Suprapubic skin (tissue), 4 donors: ENCODE measurements around the gene GRIN2A. TPM values are rescaled to one million over a fixed set of nuclear protein-coding genes. Genes with fewer than 3 reads are reported as not detected.

Source experiments
- DNase-seq, 2 donors: peaks; one replicate each; pipeline ENCODE4 v3.0.0-alpha.2; 2019; ENCODE audit warnings: low spot score in 2 of 2
- H3K27ac ChIP-seq: fragments of 200-600 bp; sonication (generic); one replicate; pipeline ENCODE4 v1.5.1; 2019
- H3K27me3 ChIP-seq: fragments of 200-600 bp; sonication (generic); one replicate; pipeline ENCODE4 v1.5.1; 2019
- H3K36me3 ChIP-seq: fragments of 200-600 bp; sonication (generic); one replicate; pipeline ENCODE4 v1.5.1; 2019
- H3K4me1 ChIP-seq: fragments of 200-600 bp; sonication (generic); one replicate; pipeline ENCODE4 v1.5.1; 2019
- H3K4me3 ChIP-seq: fragments of 200-600 bp; sonication (generic); one replicate; pipeline ENCODE4 v1.5.1; 2019; ENCODE audit warnings: mild to moderate bottlenecking
- H3K9me3 ChIP-seq: fragments of 200-600 bp; sonication (generic); one replicate; pipeline ENCODE4 v1.5.1; 2019
- EP300 ChIP-seq: sonication (generic); formaldehyde crosslinking; IDR thresholded peaks from one replicate; pipeline ENCODE4 v1.6.1; 2017; ENCODE audit warnings: antibody characterized with exemption
- POLR2A ChIP-seq, 2 donors: fragments of 450-650 bp; IDR thresholded peaks; one replicate each; pipeline ENCODE4 v1.6.1; 2017; ENCODE audit warnings: antibody characterized with exemption in 2 of 2, mild to moderate bottlenecking in 2 of 2, moderate library complexity in 2 of 2
- POLR2AphosphoS5 ChIP-seq, 3 donors: sonication (generic); formaldehyde crosslinking; IDR thresholded peaks; one replicate each; pipeline ENCODE4 v1.6.1; 2017; ENCODE audit warnings: antibody characterized with exemption in 3 of 3
- WGBS: methylation state at CpG from one replicate; pipeline ENCODE4 v1.1.5; 2018; 5-methylcytosine and 5-hydroxymethylcytosine counted together
- total RNA-seq, 4 donors: library from RNA; depleted of rRNA; stranded (reverse); fragments of >200 nt; gene quantifications; one replicate each; pipeline ENCODE4 v1.1.0, GENCODE V29; 2016
- TF ChIP-seq, protein P1 (sequence below), 2 donors: fragments of 200-600 bp in 1 of 2; fragments of 450-650 bp in 1 of 2; sonication (generic) in 1 of 2; IDR thresholded peaks; one replicate each; pipeline ENCODE4 v1.5.1; 2016 to 2019; ENCODE audit warnings: antibody characterized with exemption in 2 of 2, mild to moderate bottlenecking in 1 of 2, moderate library complexity in 1 of 2

GRIN2A gene
- total RNA-seq, 4 donors from 2014 or later = 0.08 to 5.4 (median 1.3) TPM

- Histone ChIP-seq H3K4me3 (no peak overlapping the region), H3K27me3 (no peaks in the 10 kb centered on the region), H3K4me1 (no peaks in the 10 kb centered on the region), H3K36me3 (no peaks in the 10 kb centered on the region), H3K9me3 (no peaks in the 10 kb centered on the region), H3K27ac (no peak overlapping the region)
- DNase-seq = no peak
- 73% methylated on average over 2 of the region's 2 CpGs for whole genome bisulfite sequencing
- TF ChIP-seq, protein P1, sequence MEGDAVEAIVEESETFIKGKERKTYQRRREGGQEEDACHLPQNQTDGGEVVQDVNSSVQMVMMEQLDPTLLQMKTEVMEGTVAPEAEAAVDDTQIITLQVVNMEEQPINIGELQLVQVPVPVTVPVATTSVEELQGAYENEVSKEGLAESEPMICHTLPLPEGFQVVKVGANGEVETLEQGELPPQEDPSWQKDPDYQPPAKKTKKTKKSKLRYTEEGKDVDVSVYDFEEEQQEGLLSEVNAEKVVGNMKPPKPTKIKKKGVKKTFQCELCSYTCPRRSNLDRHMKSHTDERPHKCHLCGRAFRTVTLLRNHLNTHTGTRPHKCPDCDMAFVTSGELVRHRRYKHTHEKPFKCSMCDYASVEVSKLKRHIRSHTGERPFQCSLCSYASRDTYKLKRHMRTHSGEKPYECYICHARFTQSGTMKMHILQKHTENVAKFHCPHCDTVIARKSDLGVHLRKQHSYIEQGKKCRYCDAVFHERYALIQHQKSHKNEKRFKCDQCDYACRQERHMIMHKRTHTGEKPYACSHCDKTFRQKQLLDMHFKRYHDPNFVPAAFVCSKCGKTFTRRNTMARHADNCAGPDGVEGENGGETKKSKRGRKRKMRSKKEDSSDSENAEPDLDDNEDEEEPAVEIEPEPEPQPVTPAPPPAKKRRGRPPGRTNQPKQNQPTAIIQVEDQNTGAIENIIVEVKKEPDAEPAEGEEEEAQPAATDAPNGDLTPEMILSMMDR (IDR thresholded peaks at IDR 0.05) = no peak
- TF ChIP-seq POLR2AphosphoS5 (IDR thresholded peaks at IDR 0.05) (no peak), EP300 (no peak), POLR2A (IDR thresholded peaks at IDR 0.05) (no peak)
Measured at GRCh38 chr16:9978160-9978725, 204.0 kb downstream of the GRIN2A start.

- Histone ChIP-seq H3K4me3 (no peak overlapping the region), H3K27me3 (no peaks in the 10 kb centered on the region), H3K36me3 (no peaks in the 10 kb centered on the region), H3K9me3 (no peaks in the 10 kb centered on the region), H3K4me1 (no peaks in the 10 kb centered on the region), H3K27ac (no peak overlapping the region)
- no peak for DNase-seq
- TF ChIP-seq POLR2AphosphoS5 (IDR thresholded peaks at IDR 0.05) = no peak
- no peak for TF ChIP-seq POLR2A (IDR thresholded peaks at IDR 0.05)
- no peak for TF ChIP-seq EP300
- TF ChIP-seq, protein P1 (IDR thresholded peaks at IDR 0.05) = no peak
- 89% methylated on average over 7 of the region's 7 CpGs for WGBS
Measured at GRCh38 chr16:9977333-9977897, 204.8 kb downstream of the GRIN2A start.

- H3K27me3 ChIP-seq = no peaks in the 10 kb centered on the region
- no peak for DNase-seq
- WGBS = 94% methylated on average over 9 of the region's 9 CpGs
Measured at GRCh38 chr16:9976601-9977000, 205.6 kb downstream of the GRIN2A start.

DNA sequence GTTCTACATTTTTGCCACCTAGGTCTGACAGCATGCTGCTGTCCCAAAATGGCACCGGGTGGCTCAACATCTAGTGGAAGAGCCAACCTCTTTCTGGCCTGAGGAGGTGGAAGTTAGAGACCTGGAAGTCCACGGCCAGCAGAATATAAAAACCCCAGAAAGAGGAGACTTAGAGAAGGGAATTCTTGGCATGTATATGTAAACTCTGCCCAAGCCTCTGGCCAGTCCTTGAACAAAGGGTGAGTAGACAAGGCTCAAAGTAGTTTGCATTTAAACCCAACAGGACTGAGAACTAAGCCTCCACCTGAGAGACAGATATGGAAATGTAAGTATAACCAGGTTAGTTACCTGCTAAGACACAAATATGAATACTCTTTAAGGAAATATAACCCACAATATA is 210.3 kb downstream of the GRIN2A start:
- no peak for DNase-seq
- no peak overlapping the region for H3K27ac ChIP-seq
- H3K4me3 ChIP-seq = no peak overlapping the region
- no peaks in the 10 kb centered on the region for H3K9me3 ChIP-seq
- 74% methylated on average over 2 of the region's 2 CpGs for WGBS
- H3K27me3 ChIP-seq = no peaks in the 10 kb centered on the region
- no peaks in the 10 kb centered on the region for H3K36me3 ChIP-seq
- H3K4me1 ChIP-seq = no peaks in the 10 kb centered on the region
- TF ChIP-seq, protein P1 (IDR thresholded peaks at IDR 0.05) = no peak
- no peak for TF ChIP-seq EP300
- no peak for TF ChIP-seq POLR2AphosphoS5 (IDR thresholded peaks at IDR 0.05)
- no peak for TF ChIP-seq POLR2A (IDR thresholded peaks at IDR 0.05)

More at GRCh38 chr16:9976601-9977000, 205.6 kb downstream of the GRIN2A start:
- Histone ChIP-seq H3K4me3 (no peak overlapping the region), H3K27ac (no peak overlapping the region), H3K36me3 (no peaks in the 10 kb centered on the region), H3K4me1 (no peaks in the 10 kb centered on the region), H3K9me3 (no peaks in the 10 kb centered on the region)
- TF ChIP-seq EP300 (no peak), POLR2AphosphoS5 (IDR thresholded peaks at IDR 0.05) (no peak), POLR2A (IDR thresholded peaks at IDR 0.05) (no peak)
- TF ChIP-seq, protein P1 (IDR thresholded peaks at IDR 0.05) = no peak

DNA sequence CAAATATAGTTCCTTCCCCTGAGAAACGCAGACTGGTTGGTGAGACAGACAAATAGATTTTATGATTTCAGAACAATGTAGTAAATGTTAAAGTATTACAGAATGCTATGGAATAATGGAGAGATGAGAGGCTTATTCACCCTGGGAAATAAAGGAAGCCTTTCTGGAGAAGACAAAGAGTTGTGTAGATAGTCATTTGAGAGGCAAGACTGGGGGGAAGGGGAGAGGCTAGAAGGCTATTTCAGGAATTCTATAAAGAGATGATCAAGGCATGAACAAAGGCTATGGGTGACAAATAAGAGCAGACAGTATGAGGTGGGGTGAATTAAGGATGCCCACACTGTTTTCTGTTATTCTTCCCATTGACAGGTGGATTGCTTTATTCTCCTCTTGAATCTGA is 211.4 kb downstream of the GRIN2A start:
- H3K9me3 ChIP-seq = no peaks in the 10 kb centered on the region
- TF ChIP-seq EP300 = no peak
- no peak for TF ChIP-seq POLR2A (IDR thresholded peaks at IDR 0.05)
- TF ChIP-seq, protein P1 (IDR thresholded peaks at IDR 0.05) = no peak
- TF ChIP-seq POLR2AphosphoS5 (IDR thresholded peaks at IDR 0.05) = no peak
- H3K27ac ChIP-seq = no peak overlapping the region
- 77% methylated on average over 1 of the region's 1 CpG for WGBS
- no peaks in the 10 kb centered on the region for H3K27me3 ChIP-seq
- no peak for DNase-seq
- no peaks in the 10 kb centered on the region for H3K36me3 ChIP-seq
- H3K4me3 ChIP-seq = no peak overlapping the region
- no peaks in the 10 kb centered on the region for H3K4me1 ChIP-seq
